M059J (cell line): ENCODE data around the gene MAD2L1. TPM values are rescaled to one million over a fixed set of nuclear protein-coding genes. Genes with fewer than 3 reads are reported as not detected.
A peak's percentile ranks its signal among the peaks of the same experiment; 100 is the strongest.

Experiments used
- DNase-seq: peaks from one replicate; pipeline ENCODE4 v3.0.0-alpha.2; 2012; ENCODE audit warnings: low read depth
- total RNA-seq: library from RNA; depleted of rRNA; stranded (reverse); fragments of >200 nt; shearing (Covaris generic); gene quantifications from 2 replicates; pipeline ENCODE4 v1.2.3, GENCODE V29; 2014

The MAD2L1 gene
- total RNA-seq, 1 experiment from 2014 or later = 97.9 TPM

DNA sequence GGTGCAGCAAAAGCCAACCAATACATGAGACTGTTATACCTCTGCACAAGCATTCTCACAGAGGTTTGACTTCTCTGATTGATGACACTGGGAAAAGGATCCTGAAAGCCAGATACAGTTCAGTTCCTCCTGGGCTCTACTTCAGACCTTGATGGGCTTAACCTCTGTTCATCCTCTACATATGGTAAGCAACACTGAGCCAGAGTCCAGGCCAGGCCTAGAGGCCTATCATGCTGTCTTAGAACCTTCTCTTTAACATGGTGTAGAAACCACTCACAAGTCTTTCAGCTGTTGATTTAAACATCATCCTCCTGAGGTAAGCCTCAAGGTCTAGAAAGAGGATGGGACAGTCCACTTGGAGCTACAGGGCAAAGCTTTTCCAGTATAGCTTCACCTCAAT is 9.2 kb downstream of the MAD2L1 start:
- no peak for DNase-seq

DNA sequence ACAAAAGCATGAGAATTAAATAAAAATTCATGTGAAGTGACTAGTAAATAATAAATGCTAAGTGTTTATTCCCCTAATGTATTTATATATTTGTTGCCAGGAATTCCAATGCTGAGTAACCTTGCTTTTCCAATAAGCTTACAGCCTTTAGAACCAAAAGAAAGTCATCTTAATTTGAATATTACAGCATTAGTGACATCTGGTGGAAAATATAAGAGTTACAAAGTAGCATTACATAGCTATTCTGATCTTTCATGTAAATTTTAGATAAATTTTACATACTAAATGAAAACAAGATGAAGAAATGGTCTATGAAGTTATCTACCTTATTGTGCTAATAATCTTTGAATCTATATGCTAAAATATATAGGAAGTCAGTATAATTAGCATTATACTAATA is 10.4 kb downstream of the MAD2L1 start:
- DNase-seq = peak; percentile 40

DNA sequence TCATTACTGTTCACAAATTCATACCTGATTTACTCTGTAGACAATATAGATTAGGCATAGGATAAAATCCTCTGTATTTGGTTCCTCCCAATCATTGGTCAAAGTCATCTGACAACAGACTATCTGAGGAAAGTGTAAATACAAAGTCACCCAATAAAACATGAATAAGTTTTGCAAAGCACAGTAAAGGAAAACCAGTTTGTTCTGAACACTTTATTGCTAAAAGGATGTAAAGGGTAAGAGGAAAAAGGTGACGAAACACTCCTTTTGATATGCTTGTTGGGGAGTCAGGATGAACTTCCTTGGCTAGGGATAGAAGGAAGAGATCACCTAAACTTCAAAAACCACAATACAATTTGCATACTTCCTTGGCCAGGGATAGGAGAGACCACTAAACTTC is 10.9 kb downstream of the MAD2L1 start:
- DNase-seq = no peak

DNA sequence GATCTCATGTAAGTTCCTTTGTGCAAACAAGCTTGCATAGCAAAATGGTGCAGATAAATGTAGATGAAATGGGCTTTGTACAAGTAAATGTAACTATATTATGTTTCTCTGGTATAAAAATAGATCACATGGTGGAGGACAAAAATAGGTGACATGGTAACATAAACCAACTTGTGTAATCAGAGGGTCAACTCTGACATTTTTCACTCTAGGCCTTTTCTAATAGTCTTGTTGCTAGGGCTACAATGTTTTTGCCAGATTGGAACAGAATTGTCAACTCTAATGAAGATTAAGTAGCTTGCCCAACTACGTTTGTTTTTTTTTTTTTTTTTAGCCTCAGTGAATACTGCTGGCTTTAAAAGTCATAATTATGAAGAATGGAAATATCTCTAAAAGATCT is 11.5 kb downstream of the MAD2L1 start:
- DNase-seq = peak; percentile 26

DNA sequence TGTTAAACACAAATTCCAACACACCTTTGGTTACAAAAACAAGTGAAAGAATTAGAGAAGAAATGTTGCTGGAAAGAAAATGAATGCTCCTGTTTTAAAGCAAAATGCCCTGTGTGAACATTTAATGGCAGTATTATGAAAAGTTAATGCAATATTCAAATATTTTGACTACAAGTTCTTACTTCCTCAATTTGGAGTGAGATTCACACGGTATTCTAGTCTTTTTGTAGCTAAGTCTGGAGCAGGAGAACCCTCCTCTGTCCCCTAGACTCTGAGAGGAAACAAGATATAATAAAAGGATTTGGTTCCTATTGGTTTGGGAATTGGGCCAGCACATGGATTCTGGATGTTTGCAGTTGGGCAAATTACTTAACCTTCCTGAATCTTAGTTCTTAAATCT is 12.7 kb downstream of the MAD2L1 start:
- no peak for DNase-seq

DNA sequence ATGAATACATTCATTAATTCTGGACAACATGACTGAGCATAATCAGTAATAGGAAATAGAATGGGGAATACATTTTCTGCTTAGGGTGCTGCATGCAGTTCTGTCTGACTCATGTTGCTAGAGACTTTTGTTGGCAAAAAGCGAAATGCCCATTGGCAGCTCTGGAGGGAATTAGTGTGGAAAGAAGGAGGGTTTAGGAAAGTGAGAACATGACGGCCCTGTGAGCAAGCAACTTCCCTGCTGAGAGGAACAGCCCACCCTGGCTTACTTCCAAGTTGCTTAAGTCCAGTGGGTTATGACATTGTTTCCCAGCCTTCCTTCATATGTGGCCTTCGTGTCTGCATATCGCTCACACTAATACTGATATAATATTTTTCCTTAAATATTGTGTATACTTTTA is 13.8 kb downstream of the MAD2L1 start:
- DNase-seq = peak; percentile 74

DNA sequence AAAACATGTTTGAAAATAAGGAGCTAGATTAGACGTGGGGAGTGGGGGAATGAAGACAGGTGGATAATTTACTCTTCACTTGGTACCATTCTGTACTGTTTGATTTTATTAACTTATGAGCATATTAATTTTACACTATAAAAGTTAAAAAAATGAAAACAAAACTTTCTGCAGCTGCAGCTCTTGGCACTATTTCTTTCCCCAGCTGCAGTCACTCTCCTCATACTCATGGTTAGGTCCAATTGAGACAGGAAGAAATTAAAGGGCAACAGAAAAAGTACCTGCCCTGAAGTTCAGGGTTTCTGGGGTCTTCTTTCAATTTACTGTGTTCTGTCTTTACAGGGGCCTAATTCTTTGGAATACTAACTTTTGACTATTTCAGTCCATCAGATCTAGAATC is 15.4 kb downstream of the MAD2L1 start:
- no peak for DNase-seq

DNA sequence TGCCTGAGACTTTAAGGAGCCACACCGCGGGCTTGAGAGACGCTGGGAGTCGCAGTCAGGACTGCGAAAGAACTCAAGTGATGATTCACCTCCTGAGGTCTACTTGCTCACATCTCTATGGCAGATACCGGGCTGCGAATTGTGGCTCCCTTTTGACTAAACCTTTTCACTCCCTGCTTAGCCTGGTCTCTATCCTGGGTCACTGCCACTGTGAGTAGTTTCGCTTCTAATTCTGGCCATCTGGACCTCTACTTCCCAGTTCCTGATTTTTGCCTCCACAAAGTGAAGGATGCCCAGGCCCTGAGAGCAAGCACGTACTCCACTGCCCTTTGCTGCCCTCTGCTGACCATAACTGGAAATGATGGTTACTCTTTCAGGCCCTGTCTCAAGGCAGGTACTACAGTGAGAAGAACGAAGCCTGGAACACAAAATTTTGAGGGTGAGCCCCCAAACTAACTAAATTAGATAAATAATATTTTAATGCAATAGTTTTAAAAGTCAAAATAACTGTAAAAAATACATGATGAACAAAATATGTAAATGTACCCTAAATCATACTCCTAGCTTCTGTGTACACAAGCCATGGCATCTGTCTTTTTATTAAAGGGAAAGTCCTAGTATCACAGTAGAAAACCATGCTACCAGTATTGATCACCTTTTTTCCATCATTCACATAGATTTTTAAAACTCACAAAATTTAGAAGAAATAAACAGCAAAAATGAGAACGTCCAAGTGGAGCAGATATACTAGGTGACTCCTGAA is 16.7 kb downstream of the MAD2L1 start:
- DNase-seq = peak; percentile 89

DNA sequence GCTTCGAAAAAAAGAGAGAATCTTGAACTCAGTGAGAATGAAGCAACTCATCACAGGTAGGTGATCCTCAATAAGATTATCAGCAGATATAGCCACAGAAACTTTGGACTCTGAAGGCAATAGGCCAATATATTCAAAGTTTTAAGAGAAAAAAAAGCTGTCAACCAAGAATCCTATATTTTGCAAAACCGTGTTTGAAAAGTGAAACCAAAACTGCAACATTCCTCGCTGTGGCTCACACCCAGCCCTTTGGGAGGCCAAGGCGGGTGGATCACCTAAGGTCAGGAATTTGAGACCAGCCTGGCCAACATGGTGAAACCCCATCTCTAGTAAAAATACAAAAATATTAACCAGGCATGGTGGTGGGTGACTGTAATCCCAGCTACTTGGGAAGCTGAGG is 22.8 kb downstream of the MAD2L1 start:
- no peak for DNase-seq

DNA sequence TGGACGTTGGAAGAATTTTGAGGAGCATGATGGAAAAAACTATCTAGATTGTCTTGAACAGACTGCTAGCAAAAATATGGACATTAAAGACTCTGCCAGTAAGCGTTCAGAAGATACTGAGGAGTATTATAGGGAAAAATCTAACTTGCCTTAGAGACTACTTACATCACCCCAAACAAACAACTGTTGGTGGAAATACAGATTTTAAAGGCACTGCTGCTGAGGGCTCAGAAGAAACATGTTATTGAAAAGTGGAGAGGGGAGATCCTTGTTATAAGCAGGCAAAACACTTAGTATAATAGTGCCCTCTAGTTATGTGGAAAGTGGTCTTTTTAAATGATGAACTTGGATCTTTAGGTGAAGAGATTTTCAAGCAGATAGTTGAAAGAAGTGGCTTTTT is 29.2 kb downstream of the MAD2L1 start:
- DNase-seq = no peak

DNA sequence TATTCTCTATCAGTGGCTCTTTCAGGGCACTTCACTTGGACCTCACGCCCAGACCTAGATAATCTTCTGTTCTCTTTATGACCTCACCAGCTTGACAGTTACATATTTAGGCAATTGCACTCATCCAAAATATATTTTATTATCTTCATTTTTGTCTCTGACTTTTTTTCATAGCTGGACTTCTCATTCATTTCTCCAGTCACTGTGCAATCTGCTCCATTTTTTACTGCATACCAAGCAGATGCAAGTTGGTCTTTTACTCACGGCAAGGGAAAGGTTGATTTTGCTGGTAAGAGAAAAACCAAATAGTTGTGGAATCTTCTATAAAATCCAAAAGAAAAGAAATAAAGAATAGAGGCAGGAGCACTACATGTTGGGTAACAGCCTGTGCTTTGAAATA is 31.7 kb downstream of the MAD2L1 start:
- no peak for DNase-seq

DNA sequence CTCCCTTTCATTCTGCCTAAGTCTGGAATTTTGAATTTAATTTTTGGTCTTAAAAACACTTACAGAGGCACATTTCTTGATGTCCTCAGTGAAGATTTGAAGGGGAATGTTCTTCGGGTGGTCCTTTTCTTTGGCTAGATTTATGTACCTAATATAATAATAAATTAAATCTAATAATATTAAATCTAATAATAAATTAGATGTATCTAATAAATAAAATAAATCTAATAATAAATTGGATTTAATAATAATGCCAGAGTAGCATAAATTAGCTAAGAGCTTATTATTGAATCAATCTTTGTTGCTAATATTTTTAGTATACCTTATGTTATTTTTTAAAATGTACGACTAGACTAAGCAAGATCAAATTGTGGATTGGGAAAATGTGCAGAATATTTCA is 39.8 kb downstream of the MAD2L1 start:
- DNase-seq = no peak

DNA sequence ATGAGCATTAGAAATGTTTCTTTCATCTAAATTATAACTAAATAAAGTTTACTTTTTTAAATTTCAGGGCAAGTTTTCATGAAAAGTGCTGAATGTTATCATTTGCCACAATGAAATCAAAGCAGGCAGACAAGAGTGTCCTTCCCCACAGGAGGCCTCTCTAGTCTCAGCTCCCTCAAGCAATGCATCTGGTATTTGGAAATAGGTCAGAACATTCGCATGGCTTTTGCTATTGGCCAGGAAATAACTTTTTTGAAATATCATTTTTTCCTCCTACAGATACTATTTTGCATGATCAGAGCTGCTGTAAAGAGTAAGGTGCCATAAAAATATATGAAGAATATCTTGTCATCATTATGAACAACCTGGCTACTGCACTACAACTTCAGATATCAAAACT is 41.1 kb downstream of the MAD2L1 start:
- no peak for DNase-seq

DNA sequence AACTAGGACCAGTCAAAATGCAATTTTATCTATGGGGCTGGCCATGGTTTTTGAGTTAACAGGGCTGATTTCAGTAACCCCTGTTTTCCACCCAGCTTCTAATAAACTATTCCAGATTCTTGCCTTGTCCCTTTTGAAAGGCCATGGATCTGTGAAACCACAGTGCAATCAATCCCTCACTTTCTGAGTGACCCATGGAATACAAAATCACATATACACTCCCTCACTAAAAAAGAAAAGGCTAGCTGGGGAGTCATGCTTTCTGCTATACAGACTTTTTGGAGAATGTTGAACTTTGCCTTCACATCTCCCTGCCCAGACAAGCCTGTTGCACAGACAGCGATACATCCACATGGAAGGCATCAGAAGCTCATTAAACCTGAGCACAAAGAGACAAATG is 47.9 kb downstream of the MAD2L1 start:
- DNase-seq = no peak

DNA sequence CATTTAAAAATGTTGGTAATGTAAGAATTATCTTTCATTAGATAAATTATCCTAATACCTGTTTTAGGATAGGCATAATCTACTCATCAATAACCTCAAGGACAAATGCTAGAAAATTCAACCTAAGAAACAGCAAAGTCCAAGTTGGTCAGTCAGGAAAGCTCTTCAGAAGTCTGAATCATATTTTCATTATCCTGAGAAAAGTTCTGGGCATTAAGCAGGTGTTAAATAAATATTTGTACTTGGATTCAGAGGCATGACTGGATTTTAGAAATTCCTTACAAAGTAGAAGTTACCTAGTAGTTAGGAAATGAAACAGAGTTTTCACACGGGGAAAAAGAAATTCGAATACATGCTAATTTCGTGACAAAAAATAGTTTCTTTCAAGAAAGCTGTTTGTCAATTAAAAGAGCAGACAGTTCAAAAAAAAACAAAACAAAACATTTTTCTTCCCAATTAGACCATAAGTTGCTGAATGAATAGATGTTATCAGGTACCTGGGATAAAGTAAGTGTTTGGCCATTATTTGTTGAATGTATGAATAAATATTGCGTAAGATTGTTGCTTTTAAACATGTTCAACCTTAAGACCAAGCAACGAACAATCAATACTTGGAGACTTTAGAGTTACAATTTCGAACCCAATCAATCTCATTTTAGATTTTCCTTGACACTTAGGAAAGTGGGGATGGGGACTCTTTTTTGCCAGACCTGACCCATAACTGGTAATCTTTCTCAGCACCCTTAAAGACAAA is 48.5 kb downstream of the MAD2L1 start:
- DNase-seq = no peak

DNA sequence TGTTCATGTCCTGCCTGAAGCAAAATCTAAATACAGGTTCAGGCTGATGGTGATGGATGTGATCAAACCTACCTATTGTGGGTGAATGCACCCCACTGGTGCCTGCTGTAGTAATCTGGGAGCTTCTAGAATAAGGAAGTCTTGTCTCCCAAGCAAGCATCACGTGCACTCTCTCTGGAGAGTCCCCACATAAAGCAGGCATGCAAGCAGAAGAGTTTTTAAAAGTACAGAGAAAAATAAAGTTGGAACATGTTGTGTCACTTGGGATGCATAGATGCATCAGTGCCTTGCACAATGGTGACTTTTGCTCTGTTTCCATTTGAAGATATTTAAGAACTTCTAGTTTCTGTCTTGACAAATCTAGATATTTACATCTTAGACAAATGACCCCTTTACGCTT is 54.9 kb downstream of the MAD2L1 start:
- no peak for DNase-seq

DNA sequence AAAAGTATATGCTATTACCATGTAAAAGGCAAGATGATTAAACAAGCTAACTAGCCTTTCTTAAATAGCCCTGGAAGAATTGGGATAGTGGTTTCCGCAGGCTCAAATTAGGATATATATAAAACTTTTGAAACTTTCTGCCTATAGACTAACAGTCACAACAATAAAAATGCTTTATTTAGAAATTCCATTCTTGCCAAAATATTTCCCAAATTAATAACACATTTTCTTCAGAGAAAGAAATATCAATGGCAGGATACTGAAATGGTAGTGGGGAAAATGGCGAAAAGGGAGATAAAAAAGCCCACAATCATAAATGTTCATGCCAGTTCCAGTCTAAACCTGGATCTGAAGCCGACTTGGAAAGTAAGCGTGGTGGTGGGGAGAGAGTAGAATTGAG is 56.0 kb downstream of the MAD2L1 start:
- no peak for DNase-seq

DNA sequence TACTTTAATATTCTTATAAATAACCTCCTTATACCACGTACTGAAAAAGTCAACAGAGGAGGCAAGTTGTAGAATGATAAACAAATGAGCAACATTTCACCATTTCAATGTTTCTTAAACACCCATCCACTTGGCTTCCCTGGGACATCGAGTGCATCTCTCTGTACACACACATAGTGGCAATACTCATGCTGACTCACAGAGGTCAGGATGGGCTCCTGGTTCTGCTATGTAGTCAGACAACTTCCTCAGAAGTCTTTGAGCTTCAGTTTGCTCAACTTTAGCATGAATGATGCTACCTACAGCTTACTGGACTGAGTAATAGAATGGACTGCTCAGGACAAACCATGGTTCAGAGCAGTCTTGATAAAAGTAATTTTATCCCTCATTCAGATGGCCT is 56.9 kb downstream of the MAD2L1 start:
- peak; percentile 69 for DNase-seq

DNA sequence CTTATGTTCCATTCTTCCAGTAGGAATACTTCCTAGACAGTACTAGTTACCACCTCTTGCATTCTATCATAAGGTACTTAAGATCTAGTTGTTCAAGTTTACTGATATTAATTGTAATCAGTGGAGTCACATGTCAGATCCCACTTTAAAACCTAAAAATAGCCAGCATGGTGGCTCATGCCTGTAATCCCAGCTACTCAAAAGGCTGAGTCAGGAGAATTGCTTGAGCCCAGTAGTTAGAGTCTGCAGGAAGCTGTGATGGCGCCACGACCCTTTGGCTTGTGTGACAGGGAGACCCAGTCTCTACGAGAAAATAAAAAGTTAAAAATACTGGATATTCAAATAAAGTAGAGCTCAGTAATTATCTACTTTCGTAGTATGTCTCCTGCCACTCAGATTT is 57.7 kb downstream of the MAD2L1 start:
- no peak for DNase-seq

DNA sequence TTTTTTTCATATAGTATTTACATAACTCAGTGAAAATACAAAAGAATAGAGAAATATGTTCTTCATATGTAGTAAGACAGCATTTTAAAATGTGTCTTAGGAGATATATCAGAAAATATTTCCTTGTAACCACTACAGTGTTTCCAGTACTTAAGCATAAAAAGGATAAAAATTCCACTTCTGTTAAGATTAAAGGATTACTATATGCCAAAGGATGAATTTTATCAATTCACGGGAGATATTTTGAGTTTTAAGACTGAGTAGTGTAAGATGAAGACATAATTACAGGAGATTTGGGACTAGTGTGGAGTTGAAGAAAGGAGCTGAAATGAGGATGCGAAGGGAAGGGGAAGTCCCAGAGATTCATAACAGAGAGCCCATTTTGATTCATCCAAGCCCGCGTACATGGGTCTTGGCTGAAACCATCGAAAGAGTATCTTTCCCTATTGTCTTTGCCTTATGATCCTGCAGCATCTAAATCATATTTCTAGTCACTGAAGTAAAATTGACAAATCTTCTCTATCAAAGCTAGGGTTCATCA is 58.7 kb downstream of the MAD2L1 start:
- no peak for DNase-seq

DNA sequence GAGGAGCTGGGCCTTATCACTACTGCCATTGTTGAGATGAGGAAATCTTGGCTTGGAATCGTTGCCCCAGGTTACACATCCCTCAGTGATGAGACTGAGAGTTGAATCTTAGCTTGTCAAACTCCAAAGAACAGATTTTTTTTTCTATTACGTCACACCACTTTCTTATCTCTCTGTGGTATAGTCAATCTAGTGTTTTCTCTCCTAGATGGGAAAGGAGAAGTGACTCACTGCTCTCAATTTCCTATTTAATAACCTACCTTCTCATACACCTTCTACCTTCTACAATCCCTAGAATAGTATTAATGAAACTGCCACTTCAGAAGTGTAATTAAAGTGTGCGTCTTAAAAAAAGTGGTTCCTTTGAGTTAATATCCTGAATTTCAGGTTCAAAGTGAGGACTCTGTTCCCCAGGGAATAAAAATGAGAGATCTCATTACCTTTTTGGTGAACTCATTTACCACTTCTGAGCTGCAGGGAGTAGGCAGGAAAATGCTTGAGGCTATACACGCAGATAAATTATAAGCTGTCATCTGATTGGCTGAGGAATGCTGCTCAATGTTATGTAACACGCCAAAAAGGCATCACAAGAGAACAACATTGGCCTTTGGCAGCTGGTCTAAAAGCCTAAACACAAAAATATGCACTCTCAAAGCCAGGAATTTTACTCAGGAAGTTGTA is 59.3 kb downstream of the MAD2L1 start:
- peak; percentile 82 for DNase-seq
